ENCODE measurements around the gene ADAMTS2.

Gene ADAMTS2

DNA sequence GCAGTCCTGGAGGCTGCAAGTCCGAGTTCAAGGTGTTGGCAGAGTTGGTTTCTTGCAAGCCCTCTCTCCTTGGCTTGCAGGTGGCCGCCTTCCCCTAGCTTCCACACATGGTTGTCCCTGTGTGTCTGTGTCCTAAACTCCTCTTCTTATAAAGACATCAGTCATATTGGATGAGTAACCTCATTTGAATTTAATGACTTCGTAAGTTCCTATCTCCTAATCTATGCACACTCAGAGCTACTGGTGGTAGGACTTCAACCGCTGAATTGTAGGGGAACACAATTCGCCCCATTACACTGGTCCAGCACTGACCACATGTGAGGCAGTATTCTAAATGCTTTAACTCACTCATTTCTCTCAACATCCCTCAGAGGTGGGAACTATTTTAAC, 25.9 kb upstream of the ADAMTS2 start:
- whole genome bisulfite sequencing (ENCODE audit: insufficient coverage), result 100% methylated on average over 4 of the region's 5 CpGs
- H3K4me1 ChIP-seq (ENCODE audit: control extremely low read depth in 1 of 4, control insufficient read depth in 4 of 4, insufficient read depth in 4 of 4, low read length in 3 of 4), result no peaks in the 10 kb centered on the region
- H3K36me3 ChIP-seq (ENCODE audit: control insufficient read depth in 4 of 4, insufficient read depth in 4 of 4, low read length in 3 of 4), result no peaks in the 10 kb centered on the region
- ChIA-PET POLR2A (no interaction called here), CTCF (no interaction called here)
- no peaks in the 10 kb centered on the region for H3K9me3 ChIP-seq (ENCODE audit: control extremely low read depth in 1 of 5, control insufficient read depth in 4 of 5, insufficient read depth in 2 of 5, low read depth in 1 of 5, low read length in 4 of 5)
- no peak for DNase-seq
- H3K27me3 ChIP-seq (replicated peaks in 2 of 5; ENCODE audit: control insufficient read depth in 4 of 5, insufficient read depth in 5 of 5, low read length in 4 of 5), result peaks cover 0 to 2% (median 0%) of the 10 kb centered on the region in 5 experiments
- H3K27ac ChIP-seq (ENCODE audit: insufficient read depth in 1 of 2, low read depth in 1 of 2, low read length in 2 of 2, poor library complexity in 1 of 2, severe bottlenecking in 2 of 2), result no peak overlapping the region
- H3K4me3 ChIP-seq (ENCODE audit: control insufficient read depth in 1 of 7, extremely low read depth in 1 of 7, insufficient read depth in 4 of 7, low read depth in 2 of 7, low read length in 6 of 7), result no peak overlapping the region

DNA sequence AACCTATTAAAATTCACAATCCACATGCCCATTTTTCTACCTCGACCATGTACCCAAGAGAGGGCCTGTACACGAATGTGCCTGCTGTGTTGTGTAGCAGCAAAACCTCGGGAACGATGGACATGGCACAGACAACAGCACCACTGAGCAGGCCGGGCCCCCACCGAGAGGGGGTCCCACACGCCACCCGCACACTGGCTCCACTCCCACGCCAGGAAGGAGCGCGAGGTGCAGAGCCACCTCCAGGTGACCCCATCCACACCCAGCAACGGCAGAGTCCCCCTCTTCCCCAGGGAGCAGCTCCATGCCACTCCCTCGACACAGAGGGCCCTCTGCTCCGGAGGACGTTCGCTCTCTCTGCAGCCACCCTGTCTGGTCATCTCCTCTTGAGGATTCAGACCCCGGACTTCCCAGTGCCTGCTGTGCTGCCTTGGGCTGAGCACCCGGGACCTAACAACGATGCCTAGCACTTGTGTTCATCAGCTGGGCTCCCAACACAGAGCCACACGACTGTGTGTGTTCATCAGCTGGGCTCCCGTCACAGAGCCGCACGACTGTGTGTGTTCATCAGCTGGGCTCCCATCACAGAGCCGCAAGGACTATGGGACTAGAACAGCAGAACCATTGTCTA, 25.3 kb upstream of the ADAMTS2 start:
- WGBS (ENCODE audit: insufficient coverage), result 91% methylated on average over 21 of the region's 24 CpGs
- POLR2A ChIA-PET, result no interaction called here
- H3K4me3 ChIP-seq (ENCODE audit: control insufficient read depth in 1 of 7, extremely low read depth in 1 of 7, insufficient read depth in 4 of 7, low read depth in 2 of 7, low read length in 6 of 7), result no peak overlapping the region
- no peaks in the 10 kb centered on the region for H3K36me3 ChIP-seq (ENCODE audit: control insufficient read depth in 4 of 4, insufficient read depth in 4 of 4, low read length in 3 of 4)
- H3K27me3 ChIP-seq (replicated peaks in 2 of 5; ENCODE audit: control insufficient read depth in 4 of 5, insufficient read depth in 5 of 5, low read length in 4 of 5), result peaks cover 0 to 2% (median 0%) of the 10 kb centered on the region in 5 experiments
- H3K4me1 ChIP-seq (ENCODE audit: control extremely low read depth in 1 of 4, control insufficient read depth in 4 of 4, insufficient read depth in 4 of 4, low read length in 3 of 4), result no peaks in the 10 kb centered on the region
- no peak for DNase-seq
- CTCF ChIA-PET, result no interaction called here
- no peaks in the 10 kb centered on the region for H3K9me3 ChIP-seq (ENCODE audit: control extremely low read depth in 1 of 5, control insufficient read depth in 4 of 5, insufficient read depth in 2 of 5, low read depth in 1 of 5, low read length in 4 of 5)
- H3K27ac ChIP-seq (ENCODE audit: insufficient read depth in 1 of 2, low read depth in 1 of 2, low read length in 2 of 2, poor library complexity in 1 of 2, severe bottlenecking in 2 of 2), result no peak overlapping the region

DNA sequence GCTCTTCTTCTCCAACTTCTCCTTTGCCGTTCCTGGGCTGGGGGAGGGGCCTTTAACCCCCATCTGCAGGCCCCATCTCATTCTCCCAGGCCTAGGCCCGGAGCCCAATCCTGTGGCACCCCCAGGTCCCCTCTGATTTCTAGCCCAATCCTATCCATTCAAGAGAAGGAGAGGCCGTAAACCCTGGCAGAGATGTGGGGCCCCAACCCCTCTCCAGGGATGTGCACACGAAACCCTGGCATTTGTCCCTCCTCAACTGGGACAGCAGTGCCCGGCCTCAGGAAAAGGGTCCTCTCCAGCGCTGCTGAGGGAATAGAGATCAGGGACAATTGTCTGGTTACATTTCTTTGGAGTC, 24.2 kb upstream of the ADAMTS2 start:
- CTCF ChIA-PET, result interaction anchor here (1.3 kb wide), 1 partner anchor 9 kb away, joined by 3 read pairs; no protein-coding TSS in a partner anchor

DNA sequence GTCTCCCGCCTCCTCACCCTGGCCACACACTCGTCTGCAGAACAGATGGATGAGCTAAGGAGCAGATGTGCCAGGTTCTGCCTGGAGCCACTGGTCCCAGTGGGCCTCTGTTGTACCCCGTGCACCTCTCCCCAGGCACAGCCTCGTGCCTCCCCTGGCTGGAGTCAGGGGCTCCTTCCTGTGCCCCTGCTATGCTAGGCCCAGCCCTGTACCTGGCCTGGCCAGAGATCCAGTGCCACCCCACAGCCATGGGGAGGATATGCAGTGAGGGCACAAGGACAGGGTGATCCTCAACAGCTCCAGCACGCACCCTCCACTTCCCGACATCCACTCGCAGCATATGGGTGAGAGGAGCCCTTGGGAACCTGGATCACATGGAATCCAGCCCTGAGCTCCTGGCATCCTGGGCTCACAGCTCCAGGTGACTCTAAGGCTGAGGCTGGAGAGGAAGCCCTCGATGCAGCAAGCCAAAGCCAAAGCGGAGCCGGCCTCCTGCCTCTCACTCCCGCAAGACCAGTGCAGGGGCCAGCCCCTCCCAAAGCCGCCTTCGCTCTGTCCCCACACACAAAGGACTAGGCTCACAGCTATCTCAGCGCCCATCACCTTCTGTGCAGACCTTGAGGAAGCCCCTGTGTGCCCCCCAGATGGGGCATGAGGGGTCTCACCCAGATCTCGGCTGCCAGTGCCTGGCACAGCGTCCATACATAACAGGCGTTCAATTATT, 23.7 kb upstream of the ADAMTS2 start:
- no peak for DNase-seq
- no peak overlapping the region for H3K27ac ChIP-seq (ENCODE audit: insufficient read depth in 1 of 2, low read depth in 1 of 2, low read length in 2 of 2, poor library complexity in 1 of 2, severe bottlenecking in 2 of 2)
- POLR2A ChIA-PET, result no interaction called here
- H3K4me3 ChIP-seq (ENCODE audit: control insufficient read depth in 1 of 7, extremely low read depth in 1 of 7, insufficient read depth in 4 of 7, low read depth in 2 of 7, low read length in 6 of 7), result no peak overlapping the region
- peaks cover 0 to 2% (median 0%) of the 10 kb centered on the region in 5 experiments for H3K27me3 ChIP-seq (replicated peaks in 2 of 5; ENCODE audit: control insufficient read depth in 4 of 5, insufficient read depth in 5 of 5, low read length in 4 of 5)
- CTCF ChIA-PET, result interaction anchor here (1.3 kb wide), 1 partner anchor 10 kb away, joined by 3 read pairs; no protein-coding TSS in a partner anchor
- no peaks in the 10 kb centered on the region for H3K36me3 ChIP-seq (ENCODE audit: control insufficient read depth in 4 of 4, insufficient read depth in 4 of 4, low read length in 3 of 4)
- no peaks in the 10 kb centered on the region for H3K9me3 ChIP-seq (ENCODE audit: control extremely low read depth in 1 of 5, control insufficient read depth in 4 of 5, insufficient read depth in 2 of 5, low read depth in 1 of 5, low read length in 4 of 5)
- no peaks in the 10 kb centered on the region for H3K4me1 ChIP-seq (ENCODE audit: control extremely low read depth in 1 of 4, control insufficient read depth in 4 of 4, insufficient read depth in 4 of 4, low read length in 3 of 4)
- WGBS (ENCODE audit: insufficient coverage), result 95% methylated on average over 15 of the region's 17 CpGs

More for the DNA sequence above, 24.2 kb upstream of the ADAMTS2 start:
- no peak for DNase-seq
- no peak overlapping the region for H3K27ac ChIP-seq (ENCODE audit: insufficient read depth in 1 of 2, low read depth in 1 of 2, low read length in 2 of 2, poor library complexity in 1 of 2, severe bottlenecking in 2 of 2)
- WGBS (ENCODE audit: insufficient coverage), result 76% methylated on average over 6 of the region's 6 CpGs
- no peaks in the 10 kb centered on the region for H3K9me3 ChIP-seq (ENCODE audit: control extremely low read depth in 1 of 5, control insufficient read depth in 4 of 5, insufficient read depth in 2 of 5, low read depth in 1 of 5, low read length in 4 of 5)
- POLR2A ChIA-PET, result no interaction called here
- no peaks in the 10 kb centered on the region for H3K4me1 ChIP-seq (ENCODE audit: control extremely low read depth in 1 of 4, control insufficient read depth in 4 of 4, insufficient read depth in 4 of 4, low read length in 3 of 4)
- H3K27me3 ChIP-seq (replicated peaks in 2 of 5; ENCODE audit: control insufficient read depth in 4 of 5, insufficient read depth in 5 of 5, low read length in 4 of 5), result peaks cover 0 to 2% (median 0%) of the 10 kb centered on the region in 5 experiments
- no peaks in the 10 kb centered on the region for H3K36me3 ChIP-seq (ENCODE audit: control insufficient read depth in 4 of 4, insufficient read depth in 4 of 4, low read length in 3 of 4)
- H3K4me3 ChIP-seq (ENCODE audit: control insufficient read depth in 1 of 7, extremely low read depth in 1 of 7, insufficient read depth in 4 of 7, low read depth in 2 of 7, low read length in 6 of 7), result no peak overlapping the region

DNA sequence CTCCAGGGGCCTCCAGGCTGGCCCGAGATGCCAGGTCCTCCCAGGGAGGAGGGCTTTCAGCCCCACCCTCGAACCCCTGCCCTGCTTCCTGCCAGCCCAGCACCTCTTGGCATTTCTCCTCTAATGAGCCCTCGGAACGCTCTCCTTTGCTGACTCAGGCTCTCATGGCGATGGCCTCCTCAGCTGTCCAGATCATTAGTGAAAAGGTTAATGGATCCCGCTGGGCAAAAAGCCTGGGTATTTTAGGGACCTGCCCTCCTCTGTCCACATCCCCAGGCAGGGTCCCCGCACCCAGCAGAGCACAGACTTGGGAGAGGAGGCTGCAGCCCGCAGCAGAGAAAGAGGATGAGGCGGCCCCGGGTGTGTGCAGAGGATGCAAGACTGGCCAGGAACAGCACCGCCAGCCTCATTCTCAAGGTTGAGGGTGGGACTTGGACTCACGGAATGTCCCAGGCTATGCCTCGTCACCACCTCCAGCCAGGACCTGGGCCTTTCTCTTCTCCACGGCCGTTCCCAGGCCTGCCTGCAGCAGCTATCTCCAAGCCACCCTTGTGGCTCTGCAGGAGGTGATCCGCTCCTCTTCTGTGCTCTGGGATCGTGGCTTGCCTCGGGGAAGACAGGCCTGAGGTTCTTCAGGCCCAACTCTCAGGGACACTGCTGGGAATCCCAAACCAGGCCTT, 23.0 kb upstream of the ADAMTS2 start:
- ChIA-PET POLR2A (no interaction called here), CTCF (no interaction called here)
- DNase-seq, result no peak
- H3K27ac ChIP-seq (ENCODE audit: insufficient read depth in 1 of 2, low read depth in 1 of 2, low read length in 2 of 2, poor library complexity in 1 of 2, severe bottlenecking in 2 of 2), result no peak overlapping the region
- no peak overlapping the region for H3K4me3 ChIP-seq (ENCODE audit: control insufficient read depth in 1 of 7, extremely low read depth in 1 of 7, insufficient read depth in 4 of 7, low read depth in 2 of 7, low read length in 6 of 7)
- 94% methylated on average over 15 of the region's 18 CpGs for WGBS (ENCODE audit: insufficient coverage)
- no peaks in the 10 kb centered on the region for H3K4me1 ChIP-seq (ENCODE audit: control extremely low read depth in 1 of 4, control insufficient read depth in 4 of 4, insufficient read depth in 4 of 4, low read length in 3 of 4)
- peaks cover 0 to 5% (median 0%) of the 10 kb centered on the region in 5 experiments for H3K9me3 ChIP-seq (ENCODE audit: control extremely low read depth in 1 of 5, control insufficient read depth in 4 of 5, insufficient read depth in 2 of 5, low read depth in 1 of 5, low read length in 4 of 5)
- H3K36me3 ChIP-seq (ENCODE audit: control insufficient read depth in 4 of 4, insufficient read depth in 4 of 4, low read length in 3 of 4), result no peaks in the 10 kb centered on the region
- H3K27me3 ChIP-seq (replicated peaks in 2 of 5; ENCODE audit: control insufficient read depth in 4 of 5, insufficient read depth in 5 of 5, low read length in 4 of 5), result peaks cover 0 to 6% (median 0%) of the 10 kb centered on the region in 5 experiments

DNA sequence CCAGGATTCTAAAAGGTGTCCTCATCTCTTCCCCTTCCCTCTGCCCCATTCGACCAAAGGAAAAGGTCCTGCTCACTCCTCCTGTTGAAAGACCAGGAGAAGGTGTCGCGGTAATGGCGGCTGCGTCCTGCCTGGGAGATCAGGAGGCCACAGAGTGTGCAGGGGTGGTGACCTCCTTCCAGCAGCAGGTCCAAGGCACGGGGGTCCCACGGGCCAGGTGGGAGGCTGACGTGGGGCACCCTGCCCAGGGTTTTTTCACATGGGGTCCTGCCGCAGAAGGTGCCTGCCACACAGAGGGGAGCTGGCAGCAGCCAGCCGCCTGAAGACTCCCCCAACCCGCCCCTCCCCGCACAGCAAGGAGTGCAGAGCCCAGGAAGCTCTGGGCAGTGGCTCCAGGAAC, 22.2 kb upstream of the ADAMTS2 start:
- WGBS (ENCODE audit: insufficient coverage), result 99% methylated on average over 7 of the region's 12 CpGs
- CTCF ChIA-PET, result no interaction called here
- H3K36me3 ChIP-seq (ENCODE audit: control insufficient read depth in 4 of 4, insufficient read depth in 4 of 4, low read length in 3 of 4), result no peaks in the 10 kb centered on the region

DNA sequence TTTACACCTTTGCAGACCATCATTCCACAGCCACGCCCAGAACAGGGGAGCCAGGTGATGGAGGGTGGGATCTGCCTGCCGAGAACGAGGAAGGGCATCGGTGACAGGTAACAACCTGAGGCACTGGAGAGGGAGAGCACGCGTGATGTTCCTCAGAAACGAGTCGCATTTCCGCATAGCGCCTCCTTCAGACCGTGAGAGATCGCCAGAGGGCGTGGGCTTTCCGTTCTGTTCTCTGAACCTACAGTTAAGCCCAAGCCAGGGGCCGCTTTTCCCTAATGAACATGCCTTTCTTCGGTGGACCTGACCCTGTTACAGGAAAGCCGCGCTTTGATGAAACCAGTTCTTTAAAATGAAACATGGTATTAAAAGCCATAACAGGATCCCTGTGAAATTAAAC, 17.1 kb upstream of the ADAMTS2 start:
- Histone ChIP-seq H3K27ac (ENCODE audit: insufficient read depth in 1 of 2, low read depth in 1 of 2, low read length in 2 of 2, poor library complexity in 1 of 2, severe bottlenecking in 2 of 2) (no peak overlapping the region), H3K9me3 (ENCODE audit: control extremely low read depth in 1 of 5, control insufficient read depth in 4 of 5, insufficient read depth in 2 of 5, low read depth in 1 of 5, low read length in 4 of 5) (peaks cover 0 to 5% (median 0%) of the 10 kb centered on the region in 5 experiments), H3K36me3 (ENCODE audit: control insufficient read depth in 4 of 4, insufficient read depth in 4 of 4, low read length in 3 of 4) (no peaks in the 10 kb centered on the region), H3K4me3 (ENCODE audit: control insufficient read depth in 1 of 7, extremely low read depth in 1 of 7, insufficient read depth in 4 of 7, low read depth in 2 of 7, low read length in 6 of 7) (no peak overlapping the region), H3K4me1 (ENCODE audit: control extremely low read depth in 1 of 4, control insufficient read depth in 4 of 4, insufficient read depth in 4 of 4, low read length in 3 of 4) (no peaks in the 10 kb centered on the region), H3K27me3 (replicated peaks in 2 of 5; ENCODE audit: control insufficient read depth in 4 of 5, insufficient read depth in 5 of 5, low read length in 4 of 5) (peaks cover 0 to 24% (median 0%) of the 10 kb centered on the region in 5 experiments)
- 86% methylated on average over 17 of the region's 18 CpGs for WGBS (ENCODE audit: insufficient coverage)
- ChIA-PET CTCF (interaction anchor here (0.7 kb wide), 1 partner anchor 828 kb away, joined by 3 read pairs; no protein-coding TSS in a partner anchor), POLR2A (no interaction called here)
- DNase-seq, result no peak

More for the DNA sequence above, 22.2 kb upstream of the ADAMTS2 start:
- Histone ChIP-seq H3K4me1 (ENCODE audit: control extremely low read depth in 1 of 4, control insufficient read depth in 4 of 4, insufficient read depth in 4 of 4, low read length in 3 of 4) (no peaks in the 10 kb centered on the region), H3K27ac (ENCODE audit: insufficient read depth in 1 of 2, low read depth in 1 of 2, low read length in 2 of 2, poor library complexity in 1 of 2, severe bottlenecking in 2 of 2) (no peak overlapping the region), H3K27me3 (replicated peaks in 2 of 5; ENCODE audit: control insufficient read depth in 4 of 5, insufficient read depth in 5 of 5, low read length in 4 of 5) (peaks cover 0 to 6% (median 0%) of the 10 kb centered on the region in 5 experiments), H3K4me3 (ENCODE audit: control insufficient read depth in 1 of 7, extremely low read depth in 1 of 7, insufficient read depth in 4 of 7, low read depth in 2 of 7, low read length in 6 of 7) (no peak overlapping the region), H3K9me3 (ENCODE audit: control extremely low read depth in 1 of 5, control insufficient read depth in 4 of 5, insufficient read depth in 2 of 5, low read depth in 1 of 5, low read length in 4 of 5) (peaks cover 0 to 5% (median 0%) of the 10 kb centered on the region in 5 experiments)
- no peak for DNase-seq
- POLR2A ChIA-PET, result no interaction called here

Measured in common myeloid progenitor, CD34-positive (primary cell).